Stimulated activated CD8-positive, alpha-beta memory T cell treated with anti-CD3 and anti-CD28 coated beads, Interleukin-7, amount 100 ng/mL, for 24 hours (primary cell): ENCODE results near the gene THSD4.

Experiments used
- DNase-seq: peaks from one replicate; pipeline ENCODE4 v3.0.0-alpha.2; 2020; ENCODE audit warnings: low read depth

THSD4 gene

DNA sequence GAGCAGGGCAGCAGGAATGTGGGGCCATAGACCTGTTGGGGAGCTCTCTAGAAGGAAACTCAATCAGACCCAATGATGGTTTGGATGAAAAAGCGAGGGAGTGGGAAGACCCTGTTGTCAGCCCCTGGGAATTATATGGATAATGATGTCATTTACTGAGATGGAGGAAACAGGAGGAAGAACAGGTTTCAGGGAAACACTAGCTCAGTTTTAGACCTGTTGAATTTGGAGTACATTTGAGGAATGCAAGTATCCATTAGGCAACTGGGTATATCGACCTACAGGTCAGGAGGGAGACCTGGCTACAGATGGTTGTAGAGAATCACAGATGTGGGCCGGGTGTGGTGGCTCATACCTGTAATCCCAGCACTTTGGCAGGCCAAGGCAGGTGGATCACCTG, 428.1 kb downstream of the THSD4 start:
- no peak for DNase-seq

GRCh38 chr15:71545223-71545760, 430.0 kb downstream of the THSD4 start:
- DNase-seq, result no peak

DNA sequence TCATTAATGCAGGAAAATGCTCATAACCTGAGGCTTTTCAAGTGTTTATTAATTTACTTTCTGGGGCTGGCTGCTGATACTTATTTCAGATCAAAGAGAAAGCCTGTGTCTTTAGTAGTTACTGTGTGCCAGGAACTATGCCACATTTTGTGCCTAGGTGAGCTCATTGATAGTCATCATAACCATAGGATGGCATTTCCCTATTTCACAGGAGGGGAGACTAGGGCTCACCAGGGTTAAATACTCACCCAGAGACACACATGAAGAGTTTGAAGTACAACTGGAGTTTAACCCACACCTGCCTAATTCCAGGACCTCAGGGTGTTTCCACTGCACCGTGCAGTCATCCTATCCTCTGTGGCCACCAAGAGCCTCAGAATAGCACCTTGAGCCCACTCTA, 430.7 kb downstream of the THSD4 start:
- no peak for DNase-seq

DNA sequence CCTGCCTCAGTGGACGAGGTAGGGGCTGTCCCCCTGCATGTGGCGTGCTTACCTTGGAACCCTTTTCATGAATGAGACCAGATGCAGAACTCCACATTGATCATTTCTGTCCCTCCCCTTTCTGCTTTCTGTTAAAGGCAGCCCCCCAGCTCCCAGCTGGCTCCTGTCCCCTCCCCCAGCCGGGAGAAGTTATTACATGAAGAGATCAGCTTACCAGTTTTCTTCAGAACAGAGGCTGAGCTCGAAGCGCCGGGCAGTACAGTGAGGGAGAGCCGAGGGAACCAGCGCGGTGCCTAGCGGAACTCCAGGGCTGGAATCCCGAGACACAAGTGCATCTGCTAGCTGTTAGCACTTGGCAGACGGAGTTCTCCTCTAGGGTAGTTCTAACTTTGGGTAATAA, 431.7 kb downstream of the THSD4 start:
- no peak for DNase-seq

DNA sequence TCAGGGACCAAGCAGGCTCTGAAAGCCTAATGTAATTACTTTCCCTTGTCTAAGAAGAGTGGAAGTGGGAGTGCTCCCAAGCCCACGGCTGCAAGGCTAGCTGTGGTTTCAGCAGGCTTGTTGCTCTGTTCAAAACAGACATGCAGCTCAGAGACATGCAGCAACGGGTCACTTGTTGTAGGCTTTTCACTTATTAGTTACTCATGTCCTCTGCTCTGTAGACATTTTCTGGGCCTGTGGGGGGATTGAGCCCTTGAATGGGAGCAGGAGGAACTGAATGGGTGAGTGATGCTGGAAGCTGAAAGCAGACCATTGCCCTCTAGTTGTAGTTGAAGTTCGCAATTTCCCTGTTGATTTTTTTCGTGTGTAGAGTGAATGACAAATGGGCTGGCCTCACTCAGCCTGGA, 433.1 kb downstream of the THSD4 start:
- DNase-seq, result no peak

DNA sequence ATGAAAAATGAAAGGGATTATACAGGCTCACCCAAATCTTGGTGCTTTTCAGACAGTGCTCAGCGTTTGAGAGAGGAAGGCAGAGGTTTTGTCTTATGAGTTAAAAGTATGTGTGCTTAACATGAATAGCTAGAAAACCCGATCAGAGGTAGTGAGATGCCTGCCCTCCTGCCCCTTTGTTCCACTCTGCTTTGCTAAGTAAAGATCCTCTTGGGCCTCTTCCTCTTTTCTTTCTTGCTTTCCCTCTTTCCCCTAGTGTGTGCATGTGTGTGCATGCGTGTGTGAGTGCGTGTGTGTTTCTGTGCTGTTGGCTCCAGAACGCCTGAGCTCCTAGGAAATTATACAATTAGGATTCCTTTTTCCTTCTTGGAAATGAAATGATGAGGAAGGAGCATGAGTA, 433.8 kb downstream of the THSD4 start:
- no peak for DNase-seq

DNA sequence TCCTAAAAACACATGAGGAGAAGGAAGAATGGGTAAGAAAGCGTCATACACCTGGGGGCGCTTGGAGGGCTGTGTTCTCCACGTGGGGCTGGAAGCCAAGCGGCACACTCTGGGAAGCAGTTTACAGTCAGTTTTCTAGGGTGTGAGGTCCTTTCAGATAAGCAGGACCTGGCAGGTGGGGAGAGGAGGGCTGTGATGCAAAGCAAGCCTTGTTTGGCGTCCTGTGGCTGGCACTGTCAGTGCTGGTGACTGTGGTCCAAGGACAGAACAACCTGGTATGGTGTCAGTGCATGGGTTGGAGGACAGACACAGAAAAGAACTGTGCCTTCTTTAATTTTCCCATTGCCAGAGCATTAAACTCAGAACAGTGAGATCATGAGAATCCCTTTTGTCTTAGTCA, 434.4 kb downstream of the THSD4 start:
- no peak for DNase-seq

GRCh38 chr15:71551566-71551965, 436.3 kb downstream of the THSD4 start:
- DNase-seq, result no peak

GRCh38 chr15:71559098-71559497, 443.8 kb downstream of the THSD4 start:
- no peak for DNase-seq

GRCh38 chr15:71559616-71560015, 444.3 kb downstream of the THSD4 start:
- no peak for DNase-seq

DNA sequence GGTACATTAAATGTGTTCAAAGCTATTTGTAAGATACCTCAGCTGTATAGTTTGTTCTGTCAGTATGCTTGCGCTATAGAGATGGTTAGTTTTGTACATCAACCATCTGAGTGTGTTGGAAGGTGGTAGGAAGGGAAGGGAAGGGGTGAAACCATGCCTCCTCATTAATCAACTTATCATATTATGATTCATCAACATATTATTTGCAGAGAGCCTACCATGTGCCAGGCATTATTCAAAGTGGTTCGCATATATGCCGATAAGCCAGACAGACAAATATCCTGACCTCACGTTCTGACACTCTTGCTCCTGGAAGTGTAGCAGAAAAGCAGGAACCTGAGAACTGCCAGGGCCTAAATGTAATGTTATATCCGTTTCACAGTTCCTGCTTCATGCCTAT, 447.0 kb downstream of the THSD4 start:
- DNase-seq, result no peak

- DNase-seq, result no peak
Observed at GRCh38 chr15:71564217-71564616, 448.9 kb downstream of the THSD4 start.

DNA sequence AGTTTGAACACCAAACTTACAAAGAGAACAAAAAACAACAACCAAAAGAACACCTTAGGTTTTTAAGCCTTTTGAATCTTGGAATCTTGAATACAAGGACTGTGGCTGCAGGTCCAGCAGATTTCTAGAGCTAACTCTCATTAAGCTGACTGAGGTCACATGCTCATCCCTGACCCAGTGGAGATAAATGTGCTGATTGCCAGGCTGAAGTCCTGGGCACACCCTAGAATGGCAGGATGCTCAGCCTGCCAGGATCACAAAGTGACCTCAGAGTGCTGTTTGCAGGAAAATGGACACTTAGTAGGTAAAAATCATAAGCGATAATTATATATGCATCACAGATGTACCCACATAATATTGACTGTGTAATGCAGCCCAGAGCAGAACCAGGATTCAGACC, 449.7 kb downstream of the THSD4 start:
- DNase-seq, result no peak

DNA sequence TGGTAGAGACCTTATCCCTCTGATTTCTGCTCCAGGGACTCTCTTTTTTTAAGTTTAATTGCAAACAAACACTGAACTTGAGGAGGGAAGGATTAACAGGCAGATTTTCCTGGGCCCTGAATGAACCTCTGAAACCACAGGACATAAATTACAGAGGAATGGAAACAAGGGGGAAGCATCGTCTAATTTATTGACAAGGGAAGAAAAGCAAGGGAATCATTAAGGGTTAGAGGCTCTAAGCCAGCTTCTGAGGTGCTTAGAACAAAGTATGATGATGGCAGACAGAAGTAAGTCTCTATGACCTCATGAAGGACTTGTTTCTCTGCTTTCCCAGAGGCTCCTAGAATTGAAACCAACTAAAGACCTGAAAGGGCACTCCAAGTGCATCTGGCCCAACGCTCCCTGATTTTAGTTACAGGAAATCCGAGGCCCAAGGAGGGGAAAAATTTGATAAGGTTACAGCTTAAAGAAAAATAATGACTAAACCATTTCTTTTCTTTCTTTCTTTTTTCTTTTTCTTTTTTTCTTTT, 450.4 kb downstream of the THSD4 start:
- DNase-seq, result no peak

GRCh38 chr15:71566226-71566625, 451.0 kb downstream of the THSD4 start:
- no peak for DNase-seq

- DNase-seq, result no peak
Observed at GRCh38 chr15:71567173-71567572, 451.9 kb downstream of the THSD4 start.

DNA sequence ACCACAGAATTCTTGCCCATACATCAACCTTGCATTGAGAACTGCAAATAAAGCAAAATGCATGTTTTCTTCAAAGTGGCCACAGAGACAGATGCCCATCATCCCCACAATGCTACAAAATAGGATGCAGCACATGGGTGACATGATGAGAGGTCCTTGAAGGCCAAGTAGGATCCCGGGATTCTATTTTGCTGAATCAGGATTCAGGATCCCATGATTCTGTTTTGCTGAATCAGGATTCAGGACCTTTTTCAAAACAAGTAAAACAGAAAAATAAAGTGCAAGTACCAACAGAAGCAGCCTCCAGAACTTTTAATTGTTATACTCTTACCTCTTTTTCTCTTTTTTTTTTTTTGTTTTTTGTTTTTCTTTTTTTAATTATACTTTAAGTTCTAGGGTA, 453.0 kb downstream of the THSD4 start:
- no peak for DNase-seq

- no peak for DNase-seq
Observed at GRCh38 chr15:71570736-71571135, 455.5 kb downstream of the THSD4 start.

- no peak for DNase-seq
Observed at GRCh38 chr15:71571641-71572040, 456.4 kb downstream of the THSD4 start.

GRCh38 chr15:71572452-71573053, 457.3 kb downstream of the THSD4 start:
- DNase-seq, result no peak

- no peak for DNase-seq
Observed at GRCh38 chr15:71573599-71573998, 458.3 kb downstream of the THSD4 start.

- DNase-seq, result no peak
Observed at GRCh38 chr15:71575474-71576045, 460.3 kb downstream of the THSD4 start.

GRCh38 chr15:71577071-71577470, 461.8 kb downstream of the THSD4 start:
- DNase-seq, result no peak

GRCh38 chr15:71581398-71581930, 466.2 kb downstream of the THSD4 start:
- no peak for DNase-seq
